GM10248 (cell line): ENCODE results near the gene GPC4.
"Not testable (repeated sequence)": the region's sequence is repeated elsewhere in the genome, so short reads cannot be mapped to it uniquely, and the experiment has no call there.

Experiments used
- CTCF ChIA-PET: fragments of 300-600 bp; sonication (Branson Sonifier 250); formaldehyde crosslinking; extraction: SDS; loops from one replicate; lab custom pipeline; 2021; ENCODE audit warnings: antibody characterized with exemption; lab: Yijun Ruan, JAX
- POLR2A ChIA-PET: fragments of 350-650 bp; sonication (Branson Sonifier 250); formaldehyde crosslinking; extraction: SDS; loops from one replicate; lab custom pipeline; 2020; ENCODE audit warnings: antibody characterized with exemption; lab: Yijun Ruan, JAX
- DNase-seq: peaks from one replicate; pipeline ENCODE4 v3.0.0; 2012; ENCODE audit errors: extremely low spot score
- CTCF ChIP-seq: IDR thresholded peaks from 2 replicates; pipeline ENCODE4 v1.5.1; 2012; ENCODE audit warnings: mild to moderate bottlenecking, low read depth; ENCODE audit errors: extremely low read depth, missing control alignments, control extremely low read depth

Gene GPC4

GRCh38 chrX:133330956-133331355, 84.3 kb downstream of the GPC4 start:
- TF ChIP-seq CTCF, result no peak
- DNase-seq, result no peak
- ChIA-PET POLR2A (no interaction called here), CTCF (no interaction called here)

GRCh38 chrX:133325422-133325821, 89.9 kb downstream of the GPC4 start:
- TF ChIP-seq CTCF, result no peak
- no peak for DNase-seq
- ChIA-PET POLR2A (no interaction called here), CTCF (no interaction called here)

GRCh38 chrX:133323431-133323830, 91.9 kb downstream of the GPC4 start:
- no peak for DNase-seq
- TF ChIP-seq CTCF, result no peak
- POLR2A ChIA-PET, result no interaction called here
- CTCF ChIA-PET, result no interaction called here

- DNase-seq, POLR2A ChIA-PET, CTCF ChIA-PET: not testable (repeated sequence)
These were observed 93.0 kb downstream of the GPC4 start for GRCh38 chrX:133322269-133322668.

- no peak for TF ChIP-seq CTCF
- CTCF ChIA-PET, result no interaction called here
- DNase-seq, result no peak
- POLR2A ChIA-PET, result no interaction called here
These were observed 93.8 kb downstream of the GPC4 start for GRCh38 chrX:133321451-133321850.

GRCh38 chrX:133314281-133314680, 101.0 kb downstream of the GPC4 start:
- DNase-seq, result no peak
- ChIA-PET POLR2A (no interaction called here), CTCF (no interaction called here)
- no peak for TF ChIP-seq CTCF

- no peak for TF ChIP-seq CTCF
- CTCF ChIA-PET, result no interaction called here
- POLR2A ChIA-PET, result no interaction called here
- no peak for DNase-seq
These were observed 106.8 kb downstream of the GPC4 start for GRCh38 chrX:133308499-133308897.
